Hepatocyte (in vitro differentiated cells): ENCODE data around the gene PPP1R3D.

ENCODE experiments used
- EZH2phosphoT487 ChIP-seq: fragments of 200-600 bp; sonication (generic); IDR thresholded peaks from one replicate; pipeline ENCODE4 v1.6.1; 2018; ENCODE audit warnings: antibody characterized with exemption, mild to moderate bottlenecking, low read depth, moderate library complexity; ENCODE audit not compliant: unreplicated experiment, severe bottlenecking
- TF ChIP-seq, protein P1 (sequence below): fragments of 200-600 bp; sonication (generic); IDR thresholded peaks from 2 replicates; pipeline ENCODE4 v1.5.1; 2016; ENCODE audit warnings: antibody characterized with exemption, mild to moderate bottlenecking; ENCODE audit not compliant: poor library complexity

DNA sequence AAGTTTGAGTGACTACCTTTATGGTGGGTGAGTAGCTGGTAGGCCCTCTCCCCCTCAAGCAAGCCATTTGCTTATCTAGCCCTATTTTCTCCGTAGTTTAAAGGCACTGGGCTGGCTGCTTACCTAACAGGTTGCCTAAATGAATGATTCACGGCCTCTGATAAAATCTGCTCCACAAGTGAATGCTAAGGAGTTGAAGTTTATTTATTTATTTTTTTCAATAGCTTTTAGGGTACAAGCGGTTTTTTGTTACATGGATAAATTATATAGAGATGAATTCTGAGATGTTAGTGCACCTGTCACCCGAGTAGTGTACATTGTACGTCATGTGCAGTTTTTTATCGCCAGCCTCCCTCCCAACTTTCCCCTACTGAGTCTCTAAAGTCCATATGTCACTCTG lies 9.8 kb upstream of the PPP1R3D start:
- TF ChIP-seq, protein P1, sequence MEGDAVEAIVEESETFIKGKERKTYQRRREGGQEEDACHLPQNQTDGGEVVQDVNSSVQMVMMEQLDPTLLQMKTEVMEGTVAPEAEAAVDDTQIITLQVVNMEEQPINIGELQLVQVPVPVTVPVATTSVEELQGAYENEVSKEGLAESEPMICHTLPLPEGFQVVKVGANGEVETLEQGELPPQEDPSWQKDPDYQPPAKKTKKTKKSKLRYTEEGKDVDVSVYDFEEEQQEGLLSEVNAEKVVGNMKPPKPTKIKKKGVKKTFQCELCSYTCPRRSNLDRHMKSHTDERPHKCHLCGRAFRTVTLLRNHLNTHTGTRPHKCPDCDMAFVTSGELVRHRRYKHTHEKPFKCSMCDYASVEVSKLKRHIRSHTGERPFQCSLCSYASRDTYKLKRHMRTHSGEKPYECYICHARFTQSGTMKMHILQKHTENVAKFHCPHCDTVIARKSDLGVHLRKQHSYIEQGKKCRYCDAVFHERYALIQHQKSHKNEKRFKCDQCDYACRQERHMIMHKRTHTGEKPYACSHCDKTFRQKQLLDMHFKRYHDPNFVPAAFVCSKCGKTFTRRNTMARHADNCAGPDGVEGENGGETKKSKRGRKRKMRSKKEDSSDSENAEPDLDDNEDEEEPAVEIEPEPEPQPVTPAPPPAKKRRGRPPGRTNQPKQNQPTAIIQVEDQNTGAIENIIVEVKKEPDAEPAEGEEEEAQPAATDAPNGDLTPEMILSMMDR = no peak
- TF ChIP-seq EZH2phosphoT487 = no peak
